A673 (cell line): ENCODE measurements around the gene CNPY4. TPM values are rescaled to one million over a fixed set of nuclear protein-coding genes. Genes with fewer than 3 reads are reported as not detected.

ENCODE experiments used
- BruUV-seq: library from RNA; stranded (reverse); fragments of 400-500 nt; replicated peaks from 2 replicates; lab custom pipeline; 2021; lab: Mats Ljungman, UMichigan
- CTCF ChIA-PET: fragments of 300-600 bp; sonication (Branson Sonifier 250); formaldehyde crosslinking; loops from one replicate; lab custom pipeline; 2022; ENCODE audit warnings: antibody characterized with exemption; lab: Charles Lee
- POLR2A ChIA-PET: fragments of 300-600 bp; sonication (Branson Sonifier 250); formaldehyde crosslinking; loops from one replicate; lab custom pipeline; 2022; ENCODE audit warnings: antibody characterized with exemption; ENCODE audit not compliant: low non-redundant PET; lab: Charles Lee
- DNase-seq: peaks from one replicate; pipeline ENCODE4 v3.0.0-alpha.2; 2015; ENCODE audit warnings: low spot score
- H3K27ac ChIP-seq: fragments of 200-600 bp; sonication (generic); 2 replicates; pipeline ENCODE4 v1.5.1; 2016; ENCODE audit warnings: mixed run types, low read depth, mild to moderate bottlenecking, mixed read lengths, antibody characterized with exemption, low read length; ENCODE audit not compliant: poor library complexity, severe bottlenecking
- H3K27me3 ChIP-seq: fragments of 200-600 bp; sonication (generic); replicated peaks from 2 replicates; pipeline ENCODE4 v1.6.1; 2017; ENCODE audit warnings: mixed run types, low read depth, mild to moderate bottlenecking, mixed read lengths, antibody characterized with exemption, low read length; ENCODE audit not compliant: insufficient read depth, poor library complexity
- H3K36me3 ChIP-seq: fragments of 200-600 bp; sonication (generic); 2 replicates; pipeline ENCODE4 v1.6.1; 2016; ENCODE audit warnings: mixed run types, mild to moderate bottlenecking, mixed read lengths, antibody characterized with exemption, low read length; ENCODE audit not compliant: insufficient read depth, poor library complexity, severe bottlenecking
- H3K4me1 ChIP-seq: fragments of 200-600 bp; sonication (generic); 2 replicates; pipeline ENCODE4 v1.6.1; 2017; ENCODE audit warnings: mixed run types, mild to moderate bottlenecking, mixed read lengths, antibody characterized with exemption, low read length; ENCODE audit not compliant: insufficient read depth, poor library complexity, severe bottlenecking
- H3K4me3 ChIP-seq: fragments of 200-600 bp; sonication (generic); 2 replicates; pipeline ENCODE4 v1.5.1; 2016; ENCODE audit warnings: low read depth, mixed run types, mild to moderate bottlenecking, mixed read lengths, low read length; ENCODE audit not compliant: poor library complexity, severe bottlenecking
- H3K9me3 ChIP-seq: fragments of 200-600 bp; sonication (generic); 2 replicates; pipeline ENCODE4 v1.6.1; 2016; ENCODE audit warnings: mixed run types, low read depth, mild to moderate bottlenecking, mixed read lengths, antibody characterized with exemption, low read length; ENCODE audit not compliant: poor library complexity, severe bottlenecking
- EZH2 ChIP-seq: fragments of 200-600 bp; sonication (generic); IDR thresholded peaks from 2 replicates; pipeline ENCODE4 v1.6.1; 2017; ENCODE audit warnings: borderline replicate concordance, low read depth, mild to moderate bottlenecking, mixed read lengths, antibody characterized with exemption, low read length; ENCODE audit not compliant: poor library complexity, severe bottlenecking
- intact Hi-C: fragments of 100-400 bp; cut with micrococcal nuclease; formaldehyde crosslinking; loops from one replicate; pipeline ENCODE4 v1.10.0; 2022; ENCODE audit not compliant: unreplicated experiment
- total RNA-seq: library from RNA; stranded (reverse); gene quantifications from 2 replicates; pipeline ENCODE4 v1.2.3, GENCODE V29; 2021
- TF ChIP-seq, protein P1 (sequence below): fragments of 300-800, 200-600 bp; sonication (generic); conservative IDR thresholded peaks from 2 replicates; pipeline ENCODE4 v1.5.1; 2017; ENCODE audit warnings: low read depth, mild to moderate bottlenecking, antibody characterized with exemption, low read length, moderate library complexity, mixed read lengths

CNPY4 gene
- total RNA-seq, 1 experiment from 2014 or later: 20.2 TPM

DNA sequence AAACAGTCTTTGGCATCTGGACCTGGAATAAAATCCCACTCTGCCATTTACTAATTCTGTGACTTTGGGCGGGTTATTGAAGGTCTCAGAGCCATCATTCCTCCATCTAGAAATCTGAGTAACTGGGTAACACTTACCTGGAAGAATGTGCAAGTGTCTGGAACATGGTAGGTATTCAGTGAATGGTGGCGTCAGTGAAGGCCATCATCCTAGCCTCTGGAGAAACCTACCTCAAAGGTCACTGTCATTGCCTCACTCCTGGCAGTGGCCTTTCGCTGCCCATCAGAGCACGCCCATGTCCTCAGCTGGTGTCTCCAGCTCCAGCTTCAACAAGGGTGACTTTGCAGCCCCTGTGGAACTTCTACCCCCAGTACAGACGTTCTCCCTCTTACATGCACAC, 44.4 kb downstream of the CNPY4 start:
- Histone ChIP-seq H3K4me3 (no peak overlapping the region), H3K4me1 (peaks cover 23% of the 10 kb centered on the region), H3K27me3 (no peaks in the 10 kb centered on the region), H3K9me3 (no peaks in the 10 kb centered on the region), H3K36me3 (no peaks in the 10 kb centered on the region), H3K27ac (no peak overlapping the region)
- no peak for TF ChIP-seq EZH2
- TF ChIP-seq, protein P1, sequence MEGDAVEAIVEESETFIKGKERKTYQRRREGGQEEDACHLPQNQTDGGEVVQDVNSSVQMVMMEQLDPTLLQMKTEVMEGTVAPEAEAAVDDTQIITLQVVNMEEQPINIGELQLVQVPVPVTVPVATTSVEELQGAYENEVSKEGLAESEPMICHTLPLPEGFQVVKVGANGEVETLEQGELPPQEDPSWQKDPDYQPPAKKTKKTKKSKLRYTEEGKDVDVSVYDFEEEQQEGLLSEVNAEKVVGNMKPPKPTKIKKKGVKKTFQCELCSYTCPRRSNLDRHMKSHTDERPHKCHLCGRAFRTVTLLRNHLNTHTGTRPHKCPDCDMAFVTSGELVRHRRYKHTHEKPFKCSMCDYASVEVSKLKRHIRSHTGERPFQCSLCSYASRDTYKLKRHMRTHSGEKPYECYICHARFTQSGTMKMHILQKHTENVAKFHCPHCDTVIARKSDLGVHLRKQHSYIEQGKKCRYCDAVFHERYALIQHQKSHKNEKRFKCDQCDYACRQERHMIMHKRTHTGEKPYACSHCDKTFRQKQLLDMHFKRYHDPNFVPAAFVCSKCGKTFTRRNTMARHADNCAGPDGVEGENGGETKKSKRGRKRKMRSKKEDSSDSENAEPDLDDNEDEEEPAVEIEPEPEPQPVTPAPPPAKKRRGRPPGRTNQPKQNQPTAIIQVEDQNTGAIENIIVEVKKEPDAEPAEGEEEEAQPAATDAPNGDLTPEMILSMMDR: no peak
- BruUV-seq: no TSS peak
- DNase-seq: no peak
- POLR2A ChIA-PET: interaction anchor here (0.7 kb wide), 1 partner anchor 8 kb away, joined by 9 read pairs; no protein-coding TSS in a partner anchor
- CTCF ChIA-PET: no interaction called here
- intact Hi-C loops: no loop called here

DNA sequence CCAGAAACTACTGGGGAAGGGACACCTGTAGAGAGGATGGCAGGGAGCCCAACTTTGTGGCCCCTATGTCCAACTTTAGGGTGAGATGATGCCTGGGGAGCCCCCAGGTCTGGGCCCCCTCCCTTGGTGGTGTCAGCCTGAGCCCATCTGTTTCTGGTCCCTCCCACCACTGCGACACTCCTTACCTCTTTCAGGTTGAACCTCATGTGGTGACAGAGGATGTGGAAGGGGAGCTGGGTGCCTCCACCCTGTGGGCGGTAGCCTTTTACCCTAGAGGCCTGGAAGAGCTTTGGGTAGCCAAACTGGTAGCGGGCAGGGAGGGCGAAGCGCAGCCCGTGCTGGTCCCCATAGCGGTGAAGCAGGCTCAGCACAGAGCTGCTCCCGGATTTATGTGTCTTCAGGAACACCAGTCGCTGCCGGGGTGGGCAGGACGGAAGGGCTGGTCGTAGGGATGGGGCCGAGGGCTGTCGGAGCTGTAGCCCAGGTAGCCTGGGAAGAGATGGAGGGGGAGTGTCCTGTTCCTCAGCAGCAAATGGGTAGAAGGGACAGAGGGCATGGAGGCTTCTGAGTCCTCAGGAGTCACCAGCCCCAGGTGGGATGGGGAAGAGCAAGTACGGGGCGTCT, 47.0 kb downstream of the CNPY4 start:
- no peak for DNase-seq
- BruUV-seq: no TSS peak
- TF ChIP-seq EZH2: no peak
- TF ChIP-seq, protein P1: no peak
- Histone ChIP-seq H3K4me1 (peaks cover 23% of the 10 kb centered on the region), H3K27ac (no peak overlapping the region), H3K36me3 (no peaks in the 10 kb centered on the region), H3K9me3 (no peaks in the 10 kb centered on the region), H3K4me3 (no peak overlapping the region), H3K27me3 (no peaks in the 10 kb centered on the region)
- intact Hi-C loops: no loop called here
- CTCF ChIA-PET: no interaction called here
- POLR2A ChIA-PET: interaction anchor here (0.6 kb wide), 1 partner anchor 66 kb away, joined by 6 read pairs; no protein-coding TSS in a partner anchor

DNA sequence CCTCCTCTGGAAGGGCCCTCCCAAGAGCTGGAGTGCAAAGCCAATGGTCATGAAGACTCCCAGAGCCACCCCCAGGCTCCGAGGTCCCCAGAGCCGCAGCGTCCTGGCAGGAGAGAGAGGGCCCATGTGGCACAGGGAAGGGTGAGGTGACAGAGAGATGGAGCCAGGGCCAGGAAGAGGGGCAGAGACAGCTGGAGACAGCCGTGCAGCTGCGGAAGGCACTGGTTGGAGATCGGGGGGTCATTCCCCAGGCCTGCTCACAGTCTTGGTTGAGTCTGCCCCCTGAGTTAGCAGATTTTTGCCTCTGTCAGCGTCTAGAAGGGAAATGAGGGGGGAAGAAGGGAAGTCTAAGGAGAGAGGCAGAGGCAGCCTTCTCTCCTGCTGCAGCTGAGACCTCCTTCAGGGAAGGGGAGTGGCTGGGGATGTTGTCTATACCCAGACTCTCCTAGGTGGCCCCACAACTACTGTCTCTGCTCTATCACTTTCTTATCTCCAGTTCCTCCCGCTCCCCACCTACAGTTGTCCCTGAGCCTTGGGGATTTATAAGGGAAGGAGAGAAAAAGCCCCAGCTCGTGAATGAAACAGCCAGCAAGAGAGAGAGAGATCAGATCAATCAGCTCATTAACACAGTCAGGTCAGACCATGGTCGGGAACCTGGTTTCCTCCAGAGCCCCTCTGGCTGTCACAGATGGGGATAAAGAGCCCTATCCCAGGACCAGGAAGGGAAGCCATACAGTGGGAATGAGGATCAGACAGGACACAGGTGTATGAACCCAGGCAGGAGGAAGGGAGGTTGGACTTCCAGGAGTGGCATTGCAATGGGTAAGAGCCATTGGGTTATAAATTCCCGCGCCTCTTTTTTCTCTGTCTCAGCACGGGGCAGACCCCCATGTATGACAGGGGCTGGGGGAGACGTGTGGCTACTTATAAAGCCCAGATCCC, 47.8 kb downstream of the CNPY4 start:
- no peak overlapping the region for H3K27ac ChIP-seq
- no TSS peak for BruUV-seq
- no peaks in the 10 kb centered on the region for H3K36me3 ChIP-seq
- POLR2A ChIA-PET: interaction anchor here (0.6 kb wide), 1 partner anchor 67 kb away, joined by 6 read pairs; no protein-coding TSS in a partner anchor
- CTCF ChIA-PET: no interaction called here
- H3K4me1 ChIP-seq: peaks cover 23% of the 10 kb centered on the region
- TF ChIP-seq EZH2: no peak
- TF ChIP-seq, protein P1: no peak
- intact Hi-C loops: no loop called here
- no peaks in the 10 kb centered on the region for H3K9me3 ChIP-seq
- H3K4me3 ChIP-seq: peak overlapping the region; percentile 36
- no peak for DNase-seq
- no peaks in the 10 kb centered on the region for H3K27me3 ChIP-seq
